NCI-H82 treated with DMSO at 0.1 percent for 48 hours (cell line): Measurements from ENCODE around the gene ANKHD1.
"Not testable (repeated sequence)": the region's sequence is repeated elsewhere in the genome, so short reads cannot be mapped to it uniquely, and the experiment has no call there.

Experiments
- DNase-seq: peaks from one replicate; lab custom pipeline; 2025; ENCODE audit not compliant: unreplicated experiment; lab: John Stamatoyannopoulos, UW

The ANKHD1 gene

DNA sequence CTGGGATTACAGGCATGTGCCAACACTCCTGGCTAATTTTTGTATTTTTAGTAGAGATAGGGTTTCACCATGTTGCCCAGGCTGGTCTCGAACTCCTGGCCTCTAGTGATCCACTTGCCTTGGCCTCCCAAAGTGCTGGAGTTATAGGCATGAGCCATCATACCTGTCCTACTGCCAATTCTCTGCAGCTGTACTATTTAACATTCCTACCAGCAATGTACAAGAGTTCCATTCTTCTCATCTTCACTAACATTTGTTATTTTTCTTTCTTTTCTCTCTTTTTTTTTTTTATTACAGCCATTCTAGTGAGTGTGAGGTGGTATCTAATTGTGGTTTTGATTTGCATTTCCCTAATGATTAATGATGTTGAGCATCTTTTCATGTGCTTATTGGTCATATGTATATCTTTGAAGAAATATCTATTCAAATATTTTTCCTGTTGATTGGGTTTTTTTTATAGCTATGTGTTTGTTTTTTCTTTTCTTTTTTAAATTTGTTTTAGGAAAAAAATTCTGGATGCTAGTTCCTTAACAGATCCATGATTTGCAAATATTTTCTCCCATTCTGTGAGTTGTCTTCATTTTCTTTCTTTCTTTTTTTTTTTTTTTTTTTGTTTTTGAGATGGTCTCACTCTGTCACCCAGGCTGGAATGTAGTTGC, 17.4 kb downstream of the ANKHD1 start:
- DNase-seq, result no peak

DNA sequence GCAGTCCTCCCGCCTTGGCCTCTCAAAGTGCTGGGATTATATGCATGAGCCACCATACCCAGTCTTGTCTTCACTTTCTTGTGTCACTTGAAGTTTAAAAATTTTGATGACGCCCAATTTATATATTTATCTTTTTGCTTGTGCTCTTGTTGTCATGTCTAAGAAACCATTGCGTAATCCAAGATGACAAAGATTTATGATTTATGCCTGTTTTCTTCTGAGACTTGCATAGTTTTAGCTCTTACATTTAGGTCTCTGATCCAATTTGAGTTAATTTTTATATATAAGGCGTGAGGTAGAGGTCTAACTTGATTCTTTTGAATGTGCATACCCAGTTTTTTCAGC, 18.6 kb downstream of the ANKHD1 start:
- no peak for DNase-seq

DNA sequence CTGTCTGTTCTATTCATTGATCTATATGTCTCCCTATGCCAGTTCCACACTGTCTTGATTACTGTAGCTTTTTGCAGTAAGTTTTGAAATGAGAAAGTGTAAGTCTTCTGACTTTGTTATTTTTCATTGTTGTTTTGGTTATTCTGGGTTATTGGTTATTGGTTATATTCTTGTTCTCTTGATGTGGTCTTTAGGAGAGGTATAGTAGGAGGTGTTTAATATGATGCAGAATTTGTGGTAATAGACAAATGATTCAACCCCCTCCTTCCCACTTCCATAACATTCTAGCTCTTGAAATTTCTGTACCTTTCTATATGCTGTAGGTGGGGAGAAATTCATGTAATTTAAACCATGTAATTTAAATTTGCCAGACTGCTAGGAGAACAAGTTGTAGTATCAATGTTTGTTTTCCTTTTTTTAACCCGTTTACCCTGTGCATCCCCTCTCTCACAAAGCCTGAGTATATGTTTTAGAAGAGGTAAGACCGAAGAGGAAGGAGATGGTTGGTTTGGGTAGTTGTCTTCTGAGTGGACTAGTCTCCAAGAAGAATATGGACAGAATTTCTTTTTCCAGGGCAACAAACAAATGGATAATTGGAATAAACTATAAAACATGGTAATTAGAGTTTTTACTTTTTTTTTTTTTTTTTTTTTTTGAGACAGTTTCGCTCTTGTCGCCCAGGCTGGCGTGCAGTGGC, 19.2 kb downstream of the ANKHD1 start:
- no peak for DNase-seq

DNA sequence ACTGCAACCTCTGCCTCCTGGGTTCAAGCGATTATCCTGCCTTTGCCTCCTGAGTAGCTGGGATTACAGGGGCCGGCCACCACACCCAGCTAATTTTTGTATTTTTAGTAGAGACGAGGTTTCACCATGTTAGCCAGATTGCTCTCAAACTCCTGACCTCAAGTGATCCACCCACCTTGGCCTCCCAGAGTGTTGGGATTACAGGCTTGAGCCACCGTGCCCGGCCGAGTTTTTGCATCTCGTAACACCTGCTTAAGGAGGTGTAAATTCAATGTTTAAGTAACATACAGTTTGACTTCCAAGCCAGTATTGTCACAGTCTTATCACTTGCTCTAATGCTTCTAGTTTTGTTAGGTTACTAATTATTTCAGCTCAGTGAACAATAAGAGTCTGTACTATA, 19.7 kb downstream of the ANKHD1 start:
- not testable (repeated sequence) for DNase-seq

DNA sequence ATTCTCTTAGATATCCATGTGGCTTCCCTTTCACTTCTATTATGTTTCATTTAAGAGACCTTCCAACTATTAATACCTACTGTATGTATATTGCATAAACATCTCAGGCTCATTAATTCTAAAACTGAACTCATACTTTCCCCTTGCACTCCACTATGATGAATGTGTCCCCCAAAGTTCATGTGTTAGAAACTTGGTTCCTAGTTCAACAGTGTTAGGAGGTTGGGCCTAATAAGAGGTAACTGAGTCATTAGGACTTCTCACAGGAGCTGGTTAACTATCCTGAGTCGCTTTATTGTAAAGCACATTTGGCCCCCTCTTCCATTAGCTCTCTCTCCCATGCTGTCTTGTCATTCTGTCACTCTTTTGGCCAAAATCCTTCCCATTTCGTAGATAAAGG, 22.0 kb downstream of the ANKHD1 start:
- DNase-seq, result no peak

DNA sequence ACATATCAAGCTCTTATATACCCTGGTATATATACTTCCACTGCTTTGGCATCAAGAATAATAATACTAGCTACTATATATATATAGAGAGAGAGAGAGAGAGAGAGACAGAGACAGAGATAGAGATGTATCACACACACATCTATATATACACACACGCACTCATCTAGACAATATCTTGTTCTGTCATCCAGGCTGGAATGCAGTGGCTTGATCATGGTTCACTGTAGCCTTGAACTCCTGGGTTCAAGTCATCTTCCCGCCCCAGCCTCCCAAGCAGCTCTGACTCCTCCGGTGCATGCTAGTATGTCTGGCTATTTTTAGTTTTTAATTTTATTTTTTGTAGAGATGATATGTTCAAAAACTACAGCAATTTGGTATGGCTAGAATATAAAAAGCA, 22.5 kb downstream of the ANKHD1 start:
- DNase-seq, result no peak

DNA sequence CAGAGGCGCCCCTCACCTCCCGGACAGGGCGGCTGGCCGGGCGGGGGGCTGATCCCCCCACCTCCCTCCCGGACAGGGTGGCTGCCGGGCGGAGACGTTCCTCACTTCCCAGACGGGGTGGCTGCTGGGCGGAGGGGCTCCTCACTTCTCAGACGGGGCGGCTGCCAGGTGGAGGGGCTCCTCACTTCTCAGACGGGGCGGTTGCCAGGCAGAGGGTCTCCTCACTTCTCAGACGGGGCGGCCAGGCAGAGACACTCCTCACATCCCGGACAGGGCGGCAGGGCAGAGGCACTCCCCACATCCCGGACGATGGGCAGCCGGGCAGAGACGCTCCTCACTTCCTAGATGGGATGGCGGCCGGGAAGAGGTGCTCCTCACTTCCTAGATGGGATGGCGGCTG, 26.1 kb downstream of the ANKHD1 start:
- DNase-seq, result not testable (repeated sequence)

DNA sequence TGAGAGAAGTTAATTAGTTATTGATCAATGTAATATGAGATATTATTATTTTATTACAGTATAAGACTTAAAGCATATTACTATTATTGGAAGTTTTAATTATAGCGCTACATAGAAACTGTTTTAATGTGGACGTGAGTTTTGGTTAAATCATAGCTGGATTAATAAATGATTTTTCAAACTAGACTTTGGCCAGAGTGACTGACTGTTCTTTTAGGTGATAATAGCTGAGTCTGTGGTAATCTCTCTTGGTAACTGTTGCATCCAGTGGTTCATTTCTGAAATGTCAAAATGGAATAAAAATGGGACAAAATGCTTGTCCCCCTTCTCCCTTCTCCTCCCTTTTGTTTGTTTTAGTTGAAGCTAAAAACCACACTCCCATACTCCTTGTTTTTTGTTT, 28.1 kb downstream of the ANKHD1 start:
- no peak for DNase-seq

DNA sequence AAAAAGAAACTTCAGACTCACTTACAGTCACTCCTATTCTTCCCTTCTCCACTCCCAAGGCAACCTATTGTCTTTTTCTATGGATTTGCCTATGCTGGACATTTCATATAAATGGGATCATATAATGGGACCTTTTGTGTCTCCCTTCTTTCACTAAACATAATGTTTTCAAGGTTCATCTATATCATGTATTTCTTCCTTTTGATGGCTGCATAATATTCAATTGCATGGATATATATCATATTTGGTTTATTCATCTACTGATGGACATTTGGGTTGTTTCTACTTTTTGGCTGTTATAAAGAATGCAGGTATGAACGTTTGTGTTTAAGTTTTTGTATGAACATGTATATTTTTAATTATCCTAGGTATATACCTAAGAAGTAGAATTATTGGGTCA, 30.6 kb downstream of the ANKHD1 start:
- no peak for DNase-seq

DNA sequence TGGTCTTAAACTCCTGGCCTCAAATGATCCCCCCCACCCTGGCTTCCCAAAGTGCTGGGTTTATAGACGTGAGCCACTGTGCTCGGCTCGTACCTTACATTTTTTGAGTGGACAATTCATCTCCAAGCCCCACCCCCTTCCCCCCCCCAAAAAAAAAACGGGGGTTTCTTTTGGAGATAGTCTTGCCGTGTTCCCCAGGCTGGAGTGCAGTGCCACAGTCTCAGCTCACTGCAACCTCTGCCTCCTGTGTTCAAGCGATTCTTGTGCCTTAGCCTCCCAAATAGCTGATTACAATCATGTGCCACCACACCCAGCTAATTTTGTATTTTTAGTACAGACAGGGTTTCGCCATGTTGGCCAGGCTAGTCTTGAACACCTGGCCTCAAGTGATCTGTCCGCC, 31.3 kb downstream of the ANKHD1 start:
- DNase-seq, result no peak

DNA sequence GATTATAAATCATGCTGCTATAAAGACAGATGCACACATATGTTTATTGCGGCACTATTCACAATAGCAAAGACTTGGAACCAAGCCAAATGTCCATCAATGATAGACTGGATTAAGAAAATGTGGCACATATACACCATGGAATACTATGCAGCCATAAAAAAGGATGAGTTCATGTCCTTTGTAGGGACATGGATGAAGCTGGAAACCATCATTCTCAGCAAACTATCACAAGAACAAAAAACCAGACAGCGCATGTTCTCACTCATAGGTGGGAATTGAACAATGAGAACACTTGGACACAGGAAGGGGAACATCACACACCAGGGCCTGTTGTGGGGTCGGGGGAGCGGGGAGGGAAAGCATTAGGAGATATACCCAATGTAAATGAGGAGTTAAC, 55.7 kb downstream of the ANKHD1 start:
- not testable (repeated sequence) for DNase-seq

DNA sequence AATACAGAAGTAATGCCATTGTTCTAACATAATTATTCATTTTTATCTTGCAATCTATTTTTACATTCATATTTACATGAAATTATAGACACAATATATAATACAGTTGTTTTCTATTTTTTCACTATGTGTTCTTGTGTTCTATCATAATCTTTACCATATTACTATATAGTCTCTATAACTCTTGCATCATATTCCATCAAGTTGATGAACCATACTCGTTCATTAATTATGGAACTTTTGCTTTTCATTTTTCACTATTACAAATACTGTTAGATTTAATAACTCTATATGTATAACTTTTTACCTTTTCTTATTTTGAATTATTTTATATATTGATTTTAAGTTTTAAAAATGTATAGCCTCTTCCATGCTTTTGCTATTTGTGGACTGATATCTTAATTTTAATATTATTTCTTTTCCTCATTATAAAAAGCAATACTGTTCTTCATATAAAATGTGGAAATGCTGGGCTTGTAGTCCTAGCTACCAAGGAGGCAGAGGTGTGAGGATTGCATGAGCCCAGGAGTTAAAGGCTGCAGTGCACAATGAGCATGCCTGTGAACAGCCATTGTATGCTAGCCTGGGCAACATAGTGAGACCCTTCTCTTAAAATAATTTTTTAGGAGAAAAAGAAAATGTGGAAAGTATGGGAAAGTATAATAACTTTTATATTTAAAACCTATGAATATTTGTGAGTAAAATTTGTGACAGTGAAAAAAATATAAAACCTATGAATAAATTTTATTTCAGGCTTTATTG, 65.5 kb downstream of the ANKHD1 start:
- no peak for DNase-seq

DNA sequence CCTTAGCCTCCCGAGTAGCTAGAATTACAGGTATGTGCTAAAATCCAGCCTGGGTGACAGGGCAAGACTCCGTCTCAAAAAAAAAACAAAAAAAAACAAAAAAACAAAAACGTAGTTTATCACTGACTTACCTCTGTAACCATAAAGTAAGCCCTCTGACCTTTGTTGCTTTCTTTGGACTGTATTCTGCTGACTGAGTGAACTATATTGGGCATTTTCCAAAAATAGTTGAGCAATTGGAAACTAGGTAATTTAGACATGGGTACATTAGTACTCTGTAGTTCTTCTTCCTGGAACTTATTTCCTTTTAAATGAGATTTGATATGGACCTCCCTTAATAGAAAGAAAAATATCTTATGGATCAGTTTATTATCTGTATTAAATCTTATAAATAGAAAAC, 66.6 kb downstream of the ANKHD1 start:
- no peak for DNase-seq

DNA sequence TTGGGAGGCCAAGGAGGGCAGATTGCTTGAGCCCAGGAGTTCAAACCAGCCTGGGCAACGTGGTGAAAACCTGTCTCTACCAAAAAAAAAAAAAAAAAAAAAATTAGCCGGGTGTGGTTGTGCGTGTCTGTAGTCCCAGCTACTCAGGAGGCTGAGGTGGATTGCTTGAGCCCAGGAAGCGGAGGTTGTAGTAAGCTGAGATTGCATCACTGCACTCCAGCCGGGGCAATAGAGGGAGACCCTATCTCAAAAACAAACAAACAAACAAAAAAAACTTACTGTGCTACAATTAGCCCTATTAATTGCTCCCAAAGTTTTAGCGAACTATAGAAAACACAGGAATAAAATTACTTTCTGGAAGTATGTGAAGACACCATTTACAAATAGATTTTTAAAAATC, 67.6 kb downstream of the ANKHD1 start:
- DNase-seq, result no peak

DNA sequence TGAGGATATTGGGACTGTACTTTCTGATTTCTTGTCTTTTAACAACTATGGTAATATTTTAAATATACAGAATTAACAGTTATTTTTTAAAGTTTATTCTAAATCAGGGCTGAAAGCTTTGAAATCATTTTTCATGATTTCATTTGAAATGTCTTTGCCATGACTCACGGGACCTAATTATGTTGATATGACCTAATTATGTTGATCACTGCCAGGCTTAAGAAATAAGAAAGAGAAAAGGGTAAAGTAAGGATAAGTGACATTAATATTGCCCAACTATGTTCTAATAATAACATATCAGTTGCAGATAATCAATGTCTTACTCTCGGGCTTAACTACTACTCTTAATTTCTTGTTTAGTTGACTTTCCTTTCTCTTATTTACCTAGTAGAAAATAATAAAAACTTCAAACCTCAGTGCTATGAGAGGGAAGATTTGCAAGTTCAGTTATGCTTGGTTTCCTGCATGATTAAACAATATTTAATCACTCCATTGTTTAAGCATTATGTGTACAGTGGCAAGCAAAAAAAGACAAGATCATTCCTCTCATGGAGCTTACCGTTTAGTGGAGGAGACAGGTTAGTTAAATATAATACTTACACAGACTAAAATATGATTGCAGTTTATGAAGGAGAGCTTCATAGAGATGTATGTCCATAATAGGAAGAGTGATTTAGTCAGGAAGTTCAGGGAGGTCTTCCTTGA, 78.8 kb downstream of the ANKHD1 start:
- DNase-seq, result no peak

DNA sequence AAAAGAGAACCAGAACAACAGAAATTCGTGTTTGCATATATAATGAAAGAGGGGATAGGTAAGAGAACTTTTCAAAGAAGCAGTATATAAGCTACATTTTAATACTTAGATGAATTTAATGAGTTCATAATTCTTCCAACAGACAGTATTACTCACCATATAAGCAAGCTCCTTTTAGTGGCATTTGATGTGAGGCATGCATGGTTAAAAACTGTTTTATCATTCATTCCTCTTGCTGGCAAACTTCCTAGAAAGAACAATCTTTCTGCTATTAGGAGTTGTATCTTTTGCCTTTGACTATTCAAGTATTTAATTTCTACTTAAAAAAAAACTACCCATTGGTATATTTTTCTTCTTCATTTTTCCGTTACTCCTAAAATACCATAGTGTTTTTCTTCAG, 80.1 kb downstream of the ANKHD1 start:
- no peak for DNase-seq

DNA sequence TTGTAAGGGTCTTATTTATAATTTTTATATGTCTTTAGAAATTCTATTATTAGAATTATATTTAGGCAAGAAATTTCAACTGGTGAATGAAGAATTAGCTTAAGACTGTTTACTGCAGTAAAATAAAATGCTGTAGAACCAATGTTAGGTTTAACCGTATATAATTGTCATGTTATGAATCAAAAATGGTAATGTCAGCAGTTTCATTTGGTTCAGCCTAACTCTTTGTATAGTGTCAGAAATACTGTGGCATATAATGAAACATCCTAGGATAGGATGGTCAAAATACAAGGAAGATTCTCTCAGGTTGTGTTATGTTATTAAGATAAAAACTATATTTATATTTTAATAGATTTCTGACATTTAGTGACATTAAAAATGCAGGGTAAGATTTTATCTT, 81.4 kb downstream of the ANKHD1 start:
- DNase-seq, result no peak

DNA sequence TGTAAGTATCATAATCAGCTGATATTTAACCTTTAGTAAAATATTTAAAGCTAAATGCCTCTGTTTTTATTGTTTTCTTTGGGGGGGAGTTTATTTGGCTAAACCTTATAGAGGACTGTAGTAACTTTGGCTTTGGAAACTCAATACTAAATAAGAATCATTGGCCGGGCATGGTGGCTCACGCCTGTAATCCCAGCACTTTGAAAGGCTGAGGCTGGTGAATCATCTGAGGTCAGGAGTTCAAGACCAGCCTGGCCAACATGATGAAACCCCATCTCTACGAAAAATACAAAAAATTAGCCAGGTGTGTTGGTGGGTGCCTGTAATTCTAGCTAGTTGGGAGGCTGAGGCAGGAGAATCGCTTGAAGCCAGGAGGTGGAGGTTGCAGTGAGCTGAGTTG, 86.5 kb downstream of the ANKHD1 start:
- DNase-seq, result not testable (repeated sequence)

DNA sequence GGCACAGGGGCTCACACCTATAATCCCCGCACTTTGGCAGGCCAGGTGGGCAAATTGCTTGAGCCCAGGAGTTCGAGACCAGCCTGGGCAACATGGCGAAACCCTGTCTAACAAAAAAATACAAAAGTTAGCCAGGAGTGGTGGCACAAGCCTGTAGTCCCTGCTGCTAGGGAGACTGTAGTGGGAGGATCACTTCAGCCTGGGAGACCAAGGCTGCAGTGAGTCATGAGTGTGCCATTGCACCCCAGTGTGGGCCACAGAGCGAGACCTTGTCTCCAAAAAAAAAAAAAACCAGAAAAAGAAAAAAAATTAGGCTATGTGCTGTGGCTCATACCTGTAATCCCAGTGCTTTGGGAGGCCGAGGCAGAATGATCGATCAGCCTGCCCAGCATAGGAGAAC, 87.3 kb downstream of the ANKHD1 start:
- DNase-seq, result no peak

DNA sequence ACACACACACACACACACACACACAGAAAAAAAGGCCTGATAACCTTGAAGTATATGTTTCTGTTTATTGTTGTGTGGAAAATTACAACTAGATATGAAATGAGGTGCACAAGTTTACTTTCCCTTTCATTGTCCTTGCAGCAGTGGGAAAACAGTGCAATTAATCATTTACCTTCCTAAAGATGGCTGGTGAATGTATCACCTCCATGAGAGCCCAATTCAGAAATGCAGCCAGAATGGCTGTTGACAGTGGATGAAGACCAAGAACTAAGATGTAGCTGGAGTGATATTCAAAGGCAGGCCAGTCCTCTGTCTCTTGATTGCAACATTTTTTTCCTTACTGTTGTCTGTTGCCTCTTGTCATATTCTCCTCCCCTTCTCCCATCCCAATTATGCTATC, 96.3 kb downstream of the ANKHD1 start:
- no peak for DNase-seq

DNA sequence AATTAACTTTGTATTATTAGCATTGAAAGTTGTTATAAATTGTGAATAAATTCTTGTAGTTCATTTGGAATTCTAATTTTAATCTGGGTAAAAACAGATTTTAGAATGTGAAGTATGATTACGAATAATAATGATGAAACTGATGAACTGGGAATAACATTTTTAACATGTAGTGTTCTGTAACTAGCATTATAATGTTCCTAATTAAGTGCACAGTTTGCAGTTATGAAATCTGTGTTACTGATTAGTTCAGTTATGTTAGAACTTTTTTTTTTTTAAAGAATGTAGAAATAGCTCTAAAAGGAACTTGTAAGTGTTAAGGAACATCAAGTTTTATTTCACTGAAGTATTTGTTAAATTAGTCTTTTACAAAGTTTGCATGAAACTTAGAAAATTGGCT, 97.0 kb downstream of the ANKHD1 start:
- no peak for DNase-seq

DNA sequence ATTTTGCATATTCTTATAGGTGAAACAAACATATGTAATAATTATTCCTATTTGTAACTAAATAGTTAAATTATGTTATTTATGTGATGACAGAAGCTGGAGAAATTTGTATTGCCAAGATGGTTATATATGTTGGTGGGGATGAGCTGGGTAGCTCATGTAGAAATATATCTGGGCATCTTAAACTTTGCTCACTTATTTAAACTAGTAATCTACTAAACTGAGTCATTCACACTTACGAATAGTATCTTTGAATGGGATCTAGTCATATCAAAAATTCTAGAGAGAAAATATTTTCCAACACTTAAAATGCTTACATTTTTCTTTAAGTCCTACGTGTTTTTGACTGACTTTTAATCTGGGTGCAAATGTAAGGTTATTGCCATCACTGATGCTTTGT, 101.2 kb downstream of the ANKHD1 start:
- no peak for DNase-seq
